ENCODE measurements around the gene PRMT6. TPM values are rescaled to one million over a fixed set of nuclear protein-coding genes. Genes with fewer than 3 reads are reported as not detected.

PRMT6 gene
- total RNA-seq, 1 donor from 2014 or later = 8.1 TPM

GRCh38 chr1:107098961-107099360 lies 42.5 kb downstream of the PRMT6 start:
- Histone ChIP-seq H3K9me3 (no peaks in the 10 kb centered on the region), H3K4me1 (no peaks in the 10 kb centered on the region), H3K36me3 (no peaks in the 10 kb centered on the region), H3K27ac (no peak overlapping the region), H3K4me3 (no peak overlapping the region), H3K27me3 (no peaks in the 10 kb centered on the region)
- DNase-seq (ENCODE audit: low spot score in 2 of 2) = no peak
- intact Hi-C loops (cut with DNase I) = no loop called here
- no peak for TF ChIP-seq CTCF (IDR thresholded peaks at IDR 0.05)

- H3K4me1 ChIP-seq = no peaks in the 10 kb centered on the region
- no peaks in the 10 kb centered on the region for H3K9me3 ChIP-seq
- intact Hi-C loops (cut with DNase I) = no loop called here
- TF ChIP-seq CTCF (IDR thresholded peaks at IDR 0.05) = no peak
- no peaks in the 10 kb centered on the region for H3K27me3 ChIP-seq
- no peaks in the 10 kb centered on the region for H3K36me3 ChIP-seq
- H3K4me3 ChIP-seq = no peak overlapping the region
- DNase-seq (ENCODE audit: low spot score in 2 of 2) = no peak
- no peak overlapping the region for H3K27ac ChIP-seq
Observed at GRCh38 chr1:107100331-107100984, 44.0 kb downstream of the PRMT6 start.

- TF ChIP-seq CTCF (IDR thresholded peaks at IDR 0.05) = no peak
- intact Hi-C loops (cut with DNase I) = no loop called here
- Histone ChIP-seq H3K36me3 (no peaks in the 10 kb centered on the region), H3K4me1 (no peaks in the 10 kb centered on the region), H3K27ac (no peak overlapping the region), H3K9me3 (no peaks in the 10 kb centered on the region), H3K4me3 (no peak overlapping the region), H3K27me3 (no peaks in the 10 kb centered on the region)
- no peak for DNase-seq (ENCODE audit: low spot score in 2 of 2)
Observed at GRCh38 chr1:107105914-107106313, 49.4 kb downstream of the PRMT6 start.

Other genes with a start within 250 kb of the PRMT6 start
- gene NTNG1, start 84.4 kb downstream of the PRMT6 start, total RNA-seq = not detected